ENCODE results near the gene CILP.

DNA sequence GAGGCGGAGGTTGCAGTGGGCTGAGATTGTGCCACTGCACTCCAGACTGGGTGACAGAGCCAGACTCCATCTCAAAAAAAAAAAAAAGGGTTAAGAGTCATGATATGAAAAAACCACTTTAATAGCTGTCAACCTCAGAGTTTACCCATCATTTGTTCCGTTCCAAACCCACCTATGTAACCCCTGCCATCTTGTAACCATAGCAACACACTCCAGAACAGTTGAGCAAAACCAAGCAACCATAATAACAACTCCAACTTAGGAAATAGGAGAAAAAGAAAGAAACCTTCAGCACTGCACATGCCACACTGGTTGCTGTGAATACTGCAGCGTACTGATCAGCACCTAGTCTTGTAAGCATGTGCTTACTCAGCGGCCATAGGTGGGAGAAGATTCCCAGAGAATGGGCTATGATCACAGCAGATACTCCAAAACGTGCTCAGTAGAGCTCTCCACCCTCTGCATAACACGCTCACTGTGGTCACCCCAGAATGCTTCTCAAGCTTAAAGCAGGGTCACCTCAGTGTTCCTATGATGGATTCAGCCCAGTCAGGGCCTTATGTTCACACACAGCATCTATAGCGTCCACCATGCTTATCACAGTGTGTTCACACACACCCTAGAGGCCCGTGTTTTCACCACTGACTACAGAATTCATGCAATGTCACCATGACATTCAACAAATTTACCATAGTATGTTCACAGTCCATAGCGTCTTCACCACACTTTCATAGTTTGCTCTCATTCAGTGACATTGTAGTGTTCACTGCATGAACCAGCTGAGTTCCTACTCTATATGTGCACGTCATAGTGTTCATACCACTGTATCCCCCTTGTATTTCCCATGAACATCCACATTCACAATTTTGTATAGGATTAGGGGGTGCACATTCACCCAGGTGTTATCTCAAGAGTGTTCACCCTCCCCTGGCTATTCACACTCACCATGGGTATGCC, 6.5 kb upstream of the CILP start:
- TF ChIP-seq, protein P1, sequence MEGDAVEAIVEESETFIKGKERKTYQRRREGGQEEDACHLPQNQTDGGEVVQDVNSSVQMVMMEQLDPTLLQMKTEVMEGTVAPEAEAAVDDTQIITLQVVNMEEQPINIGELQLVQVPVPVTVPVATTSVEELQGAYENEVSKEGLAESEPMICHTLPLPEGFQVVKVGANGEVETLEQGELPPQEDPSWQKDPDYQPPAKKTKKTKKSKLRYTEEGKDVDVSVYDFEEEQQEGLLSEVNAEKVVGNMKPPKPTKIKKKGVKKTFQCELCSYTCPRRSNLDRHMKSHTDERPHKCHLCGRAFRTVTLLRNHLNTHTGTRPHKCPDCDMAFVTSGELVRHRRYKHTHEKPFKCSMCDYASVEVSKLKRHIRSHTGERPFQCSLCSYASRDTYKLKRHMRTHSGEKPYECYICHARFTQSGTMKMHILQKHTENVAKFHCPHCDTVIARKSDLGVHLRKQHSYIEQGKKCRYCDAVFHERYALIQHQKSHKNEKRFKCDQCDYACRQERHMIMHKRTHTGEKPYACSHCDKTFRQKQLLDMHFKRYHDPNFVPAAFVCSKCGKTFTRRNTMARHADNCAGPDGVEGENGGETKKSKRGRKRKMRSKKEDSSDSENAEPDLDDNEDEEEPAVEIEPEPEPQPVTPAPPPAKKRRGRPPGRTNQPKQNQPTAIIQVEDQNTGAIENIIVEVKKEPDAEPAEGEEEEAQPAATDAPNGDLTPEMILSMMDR (IDR thresholded peaks at IDR 0.05): no peak
- no peak for TF ChIP-seq POLR2A (IDR thresholded peaks at IDR 0.05)

Data from Peyer's patch (tissue), 4 donors.